Sigmoid colon (tissue), 7 donors: ENCODE measurements around the gene IL17C. TPM values are rescaled to one million over a fixed set of nuclear protein-coding genes. Genes with fewer than 3 reads are reported as not detected.

ENCODE experiments used
- DNase-seq: peaks from one replicate; pipeline ENCODE4 v3.0.0-alpha.2; 2019
- H3K27ac ChIP-seq, 4 donors: fragments of 200-600 bp; sonication (generic); one replicate each; pipeline ENCODE4 v1.5.1; 2016 to 2019; ENCODE audit warnings: mild to moderate bottlenecking in 1 of 4
- H3K27me3 ChIP-seq, 3 donors: fragments of 200-600 bp; sonication (generic); one replicate each; pipeline ENCODE4 v1.5.1; 2019; ENCODE audit warnings: mild to moderate bottlenecking in 1 of 3
- H3K36me3 ChIP-seq, 4 donors: fragments of 200-600 bp; sonication (generic); one replicate each; pipeline ENCODE4 v1.5.1; 2016 to 2019
- H3K4me1 ChIP-seq, 4 donors: fragments of 200-600 bp; sonication (generic); one replicate each; pipeline ENCODE4 v1.5.1; 2017 to 2019
- H3K4me3 ChIP-seq, 4 donors: fragments of 200-600 bp; sonication (generic); one replicate each; pipeline ENCODE4 v1.5.1; 2017 to 2019; ENCODE audit warnings: mild to moderate bottlenecking in 2 of 4, moderate library complexity in 1 of 4
- H3K9me3 ChIP-seq, 4 donors: fragments of 200-600 bp in 3 of 4; sonication (generic) in 3 of 4; one replicate each; pipeline versions ENCODE4 v1.5.1 to v1.6.1; 2013 to 2019
- EP300 ChIP-seq, 4 donors: sonication (generic); formaldehyde crosslinking; IDR thresholded peaks; one replicate each; pipeline ENCODE4 v1.6.1; 2017; ENCODE audit warnings: antibody characterized with exemption in 4 of 4
- POLR2A ChIP-seq, 2 donors: fragments of 450-650 bp; IDR thresholded peaks; one replicate each; pipeline ENCODE4 v1.6.1; 2016; ENCODE audit warnings: antibody characterized with exemption in 2 of 2, mild to moderate bottlenecking in 2 of 2, moderate library complexity in 2 of 2
- POLR2AphosphoS5 ChIP-seq, 4 donors: sonication (generic); formaldehyde crosslinking; IDR thresholded peaks; one replicate each; pipeline ENCODE4 v1.6.1; 2017; ENCODE audit warnings: antibody characterized with exemption in 4 of 4
- WGBS, 2 donors: extraction: QIAGEN DNeasy Blood & Tissue Kit; methylation state at CpG; one replicate each; pipeline ENCODE4 v1.1.7; 2013; 5-methylcytosine and 5-hydroxymethylcytosine counted together
- intact Hi-C: fragments of 100-400 bp; cut with DNase I; formaldehyde crosslinking; loops from one replicate; pipeline ENCODE4 v1.15.1; 2023
- polyA plus RNA-seq, 3 donors: library from polyadenylated mRNA; stranded (reverse); fragments of 200-250 nt; gene quantifications; one replicate each; pipeline ENCODE4 v1.2.3, GENCODE V29; 2013
- total RNA-seq, 4 donors: library from RNA; depleted of rRNA; stranded (reverse); fragments of >200 nt; gene quantifications; one replicate each; pipeline ENCODE4 v1.1.0, GENCODE V29; 2016
- TF ChIP-seq, protein P1 (sequence below), 4 experiments: fragments of 450-650 bp in 3 of 4; fragments of 200-600 bp in 1 of 4; IDR thresholded peaks; one replicate each; pipeline ENCODE4 v1.5.1; 2016 to 2019; ENCODE audit warnings: antibody characterized with exemption in 4 of 4, mild to moderate bottlenecking in 3 of 4, moderate library complexity in 2 of 4
- donor health status: healthy with polysubstance abuse.
- donor health status: Bipolar disorder and iron deficiency.
- donor health status: healthy.

The IL17C gene
- total and polyA plus RNA-seq, 7 donors, result 0.96 TPM; not detected in 6

DNA sequence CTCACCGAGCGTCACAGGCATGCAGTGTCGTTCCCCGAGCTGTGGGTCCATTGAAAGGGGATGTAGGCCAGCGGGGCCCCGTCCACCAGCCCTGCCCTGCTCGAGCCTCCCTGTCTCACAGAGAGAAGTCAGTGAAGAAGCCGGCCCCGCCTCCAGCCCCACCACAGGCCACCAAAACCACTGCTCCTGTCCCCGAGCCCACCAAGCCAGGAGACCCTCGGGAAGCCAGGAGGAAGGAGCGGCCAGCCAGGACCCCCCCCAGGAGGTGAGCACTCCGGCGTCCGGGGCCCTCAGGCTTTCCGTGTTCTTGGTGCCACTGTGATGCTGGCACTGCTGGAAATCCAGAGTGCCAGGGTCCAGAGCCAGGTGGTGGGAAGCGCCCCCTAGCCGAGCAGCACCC is 13.9 kb upstream of the IL17C start:
- H3K4me3 ChIP-seq, result no peak overlapping the region
- H3K27me3 ChIP-seq, result no peaks in the 10 kb centered on the region
- no peak for TF ChIP-seq POLR2AphosphoS5 (IDR thresholded peaks at IDR 0.05)
- TF ChIP-seq, protein P1, sequence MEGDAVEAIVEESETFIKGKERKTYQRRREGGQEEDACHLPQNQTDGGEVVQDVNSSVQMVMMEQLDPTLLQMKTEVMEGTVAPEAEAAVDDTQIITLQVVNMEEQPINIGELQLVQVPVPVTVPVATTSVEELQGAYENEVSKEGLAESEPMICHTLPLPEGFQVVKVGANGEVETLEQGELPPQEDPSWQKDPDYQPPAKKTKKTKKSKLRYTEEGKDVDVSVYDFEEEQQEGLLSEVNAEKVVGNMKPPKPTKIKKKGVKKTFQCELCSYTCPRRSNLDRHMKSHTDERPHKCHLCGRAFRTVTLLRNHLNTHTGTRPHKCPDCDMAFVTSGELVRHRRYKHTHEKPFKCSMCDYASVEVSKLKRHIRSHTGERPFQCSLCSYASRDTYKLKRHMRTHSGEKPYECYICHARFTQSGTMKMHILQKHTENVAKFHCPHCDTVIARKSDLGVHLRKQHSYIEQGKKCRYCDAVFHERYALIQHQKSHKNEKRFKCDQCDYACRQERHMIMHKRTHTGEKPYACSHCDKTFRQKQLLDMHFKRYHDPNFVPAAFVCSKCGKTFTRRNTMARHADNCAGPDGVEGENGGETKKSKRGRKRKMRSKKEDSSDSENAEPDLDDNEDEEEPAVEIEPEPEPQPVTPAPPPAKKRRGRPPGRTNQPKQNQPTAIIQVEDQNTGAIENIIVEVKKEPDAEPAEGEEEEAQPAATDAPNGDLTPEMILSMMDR (IDR thresholded peaks at IDR 0.05), result no peak
- H3K4me1 ChIP-seq, result no peaks in the 10 kb centered on the region
- intact Hi-C loops, result no loop called here
- no peaks in the 10 kb centered on the region for H3K9me3 ChIP-seq
- H3K36me3 ChIP-seq, result peaks cover 47 to 88% (median 64%) of the 10 kb centered on the region in 4 donors
- DNase-seq, result no peak
- H3K27ac ChIP-seq, result no peak overlapping the region
- WGBS, 2 donors, result 93 to 94% methylated on average over 18 of the region's 18 CpGs

GRCh38 chr16:88624977-88625576 is 13.3 kb upstream of the IL17C start:
- Histone ChIP-seq H3K36me3 (peaks cover 47 to 89% (median 70%) of the 10 kb centered on the region in 4 donors), H3K27ac (no peak overlapping the region), H3K4me1 (no peaks in the 10 kb centered on the region), H3K27me3 (no peaks in the 10 kb centered on the region), H3K9me3 (no peaks in the 10 kb centered on the region), H3K4me3 (no peak overlapping the region)
- WGBS, 2 donors, result 89% methylated on average over 17 of the region's 17 CpGs
- intact Hi-C loops, result no loop called here
- TF ChIP-seq EP300 (IDR thresholded peaks at IDR 0.05) (no peak), POLR2AphosphoS5 (IDR thresholded peaks at IDR 0.05) (no peak), POLR2A (IDR thresholded peaks at IDR 0.05) (no peak)
- TF ChIP-seq, protein P1 (IDR thresholded peaks at IDR 0.05), result no peak
- no peak for DNase-seq

- WGBS, 2 donors, result 94 to 96% methylated on average over 9 of the region's 9 CpGs
- no peak overlapping the region for H3K4me3 ChIP-seq
- no peaks in the 10 kb centered on the region for H3K27me3 ChIP-seq
- peaks cover 55 to 100% (median 83%) of the 10 kb centered on the region in 4 donors for H3K36me3 ChIP-seq
- H3K9me3 ChIP-seq, result no peaks in the 10 kb centered on the region
- TF ChIP-seq EP300 (IDR thresholded peaks at IDR 0.05) (no peak), POLR2AphosphoS5 (IDR thresholded peaks at IDR 0.05) (no peak), POLR2A (IDR thresholded peaks at IDR 0.05) (no peak)
- TF ChIP-seq, protein P1 (IDR thresholded peaks at IDR 0.05), result no peak
- intact Hi-C loops, result no loop called here
- H3K4me1 ChIP-seq, result no peaks in the 10 kb centered on the region
- no peak overlapping the region for H3K27ac ChIP-seq
- no peak for DNase-seq
Measured at GRCh38 chr16:88626646-88627045, 11.7 kb upstream of the IL17C start.

DNA sequence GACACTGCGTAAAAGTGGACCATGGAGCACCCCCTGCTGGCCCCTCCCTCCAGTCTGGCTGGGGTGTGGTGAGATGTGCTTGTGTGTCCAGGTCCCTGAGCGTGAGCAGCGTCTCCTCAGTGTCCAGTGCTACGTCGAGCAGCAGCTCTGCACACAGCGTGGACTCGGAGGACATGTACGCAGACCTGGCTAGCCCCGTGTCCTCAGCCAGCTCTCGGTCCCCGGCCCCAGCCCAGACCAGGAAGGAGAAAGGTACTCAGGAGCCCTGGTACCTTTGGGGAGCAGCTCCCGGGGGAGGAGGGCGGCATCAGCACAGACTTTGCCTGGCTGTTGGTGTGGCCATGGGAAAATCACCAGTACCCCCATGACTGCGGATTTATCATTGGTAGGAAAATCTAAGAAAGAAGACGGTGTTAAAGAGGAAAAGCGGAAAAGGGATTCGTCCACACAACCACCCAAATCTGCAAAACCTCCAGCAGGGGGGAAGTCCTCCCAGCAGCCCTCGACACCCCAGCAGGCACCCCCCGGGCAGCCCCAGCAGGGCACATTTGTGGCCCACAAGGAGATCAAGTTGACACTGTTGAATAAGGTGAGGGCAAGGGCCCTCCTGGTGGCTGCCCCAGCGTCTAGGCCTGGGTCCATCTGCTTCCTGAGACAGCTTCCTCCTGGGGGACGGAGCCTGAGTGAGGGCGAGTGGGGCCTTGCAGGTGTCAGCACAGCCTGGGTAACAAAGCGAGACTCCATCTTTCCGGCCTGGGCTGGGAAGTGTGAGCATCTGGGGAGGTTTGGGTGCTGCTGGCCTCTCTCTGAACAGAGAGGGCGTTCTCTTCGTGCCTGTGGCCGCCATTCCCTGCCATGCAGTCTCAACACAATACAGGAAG is 10.6 kb upstream of the IL17C start:
- WGBS, 2 donors, result 96% methylated on average over 27 of the region's 27 CpGs
- peaks cover 50 to 99% (median 82%) of the 10 kb centered on the region in 4 donors for H3K36me3 ChIP-seq
- no peak for DNase-seq
- no peak overlapping the region for H3K4me3 ChIP-seq
- H3K4me1 ChIP-seq, result no peaks in the 10 kb centered on the region
- no peak overlapping the region for H3K27ac ChIP-seq
- intact Hi-C loops, result no loop called here
- no peaks in the 10 kb centered on the region for H3K9me3 ChIP-seq
- TF ChIP-seq POLR2AphosphoS5 (IDR thresholded peaks at IDR 0.05), result no peak
- TF ChIP-seq, protein P1 (IDR thresholded peaks at IDR 0.05), result no peak
- no peak for TF ChIP-seq EP300 (IDR thresholded peaks at IDR 0.05)
- no peak for TF ChIP-seq POLR2A (IDR thresholded peaks at IDR 0.05)
- H3K27me3 ChIP-seq, result no peaks in the 10 kb centered on the region
